K562 (cell line): ENCODE data around the gene NDUFA5. TPM values are rescaled to one million over a fixed set of nuclear protein-coding genes. Genes with fewer than 3 reads are reported as not detected.

Experiments
- DNMT1 ChIP-seq: fragments of 450-650 bp; IDR thresholded peaks from 2 replicates; pipeline ENCODE4 v1.6.1; 2016; ENCODE audit warnings: antibody characterized with exemption, mild to moderate bottlenecking
- FOS ChIP-seq: IDR thresholded peaks from 3 replicates; pipeline ENCODE4 v1.6.1; 2011; ENCODE audit not compliant: insufficient read length; ENCODE audit errors: extremely low read depth
- FOXM1 ChIP-seq, 2 experiments: fragments of 450-650 bp in 1 of 2; sonication (generic) in 1 of 2; formaldehyde crosslinking in 1 of 2; IDR thresholded peaks; 2 replicates each; pipeline versions ENCODE4 v1.6.1 to v1.9.0; 2017 to 2022; ENCODE audit warnings: low read depth in 2 of 2, mild to moderate bottlenecking in 2 of 2, missing genetic modification reagents in 1 of 2, moderate library complexity in 1 of 2
- GATA2 ChIP-seq: sonication (generic); formaldehyde crosslinking; IDR thresholded peaks from 2 replicates; pipeline ENCODE4 v1.4.0; 2020; ENCODE audit warnings: mild to moderate bottlenecking, missing genetic modification reagents
- ILF3 ChIP-seq: fragments of 450-650 bp; IDR thresholded peaks from 2 replicates; pipeline ENCODE4 v1.6.1; 2018; ENCODE audit warnings: antibody characterized with exemption, mild to moderate bottlenecking, moderate library complexity, borderline replicate concordance
- KAT8 ChIP-seq: fragments of 450-650 bp; IDR thresholded peaks from 2 replicates; pipeline ENCODE4 v1.6.1; 2016; ENCODE audit warnings: low read depth, mild to moderate bottlenecking
- MAFK ChIP-seq: IDR thresholded peaks from 2 replicates; pipeline ENCODE4 v1.6.1; 2011; ENCODE audit warnings: low read length, improper control_type of control experiment
- RAD21 ChIP-seq, 2 experiments: fragments of 250-450 bp in 1 of 2; fragments of 450-650 bp in 1 of 2; sonication (Bioruptor Pico) in 1 of 2; formaldehyde crosslinking in 1 of 2; IDR thresholded peaks in 1 of 2; conservative IDR thresholded peaks in 1 of 2; 2 replicates each; pipeline versions ENCODE4 v1.4.0 to v1.8.0; 2020 to 2022; ENCODE audit warnings: mild to moderate bottlenecking in 2 of 2, moderate library complexity in 1 of 2
- TAF9B ChIP-seq: fragments of 450-650 bp; IDR thresholded peaks from 2 replicates; pipeline ENCODE4 v1.6.1; 2018; ENCODE audit warnings: mild to moderate bottlenecking; ENCODE audit not compliant: partially characterized antibody
- TSC22D4 ChIP-seq: fragments of 450-650 bp; IDR thresholded peaks from 2 replicates; pipeline ENCODE4 v1.6.1; 2016; ENCODE audit warnings: missing genetic modification characterization, missing biosample characterization, control low read depth
- polyA plus RNA-seq, 8 experiments: library from polyadenylated mRNA; depleted of rRNA in 4 of 8; stranded (reverse) in 5 of 8; unstranded in 3 of 8; fragments of >200 nt; fragmentation: Nextera tagmentation in 2 of 8; fragmentation: Illumina TruSeq in 1 of 8; extraction: Ambion mirVana in 2 of 8; extraction: Trizol in 1 of 8; gene quantifications; 2 replicates each; pipeline versions ENCODE4 v1.2.1 to v1.2.3, GENCODE V29; 2011 to 2014; ENCODE audit warnings: inconsistent platforms in 1 of 8, missing spikeins in 1 of 8
- total RNA-seq, 7 experiments: library from RNA; depleted of rRNA in 6 of 7; stranded (reverse); fragments of >200 nt in 6 of 7; fragmentation: Illumina TruSeq in 2 of 7; extraction: Trizol in 2 of 7; gene quantifications; 2 replicates each; pipeline versions ENCODE4 v1.2.1 to v1.2.3, GENCODE V29; 2011 to 2021; ENCODE audit warnings: low replicate concordance in 1 of 7
- TF ChIP-seq, protein P1 (sequence below): sonication (generic); formaldehyde crosslinking; IDR thresholded peaks from 2 replicates; pipeline ENCODE4 v1.8.0; 2023; ENCODE audit warnings: mild to moderate bottlenecking, missing genetic modification reagents
- TF ChIP-seq, protein P2 (sequence below): fragments of 450-650 bp; formaldehyde crosslinking; IDR thresholded peaks from 2 replicates; pipeline ENCODE4 v1.4.0; 2020; ENCODE audit warnings: mild to moderate bottlenecking, moderate library complexity
- TF ChIP-seq, protein P3 (sequence below): sonication (generic); formaldehyde crosslinking; IDR thresholded peaks from 2 replicates; pipeline ENCODE4 v1.4.0; 2020; ENCODE audit warnings: mild to moderate bottlenecking, missing genetic modification reagents
- TF ChIP-seq, protein P4 (sequence below), 2 experiments: IDR thresholded peaks in 1 of 2; conservative IDR thresholded peaks in 1 of 2; 2 replicates each; pipeline ENCODE4 v1.6.1; 2016; ENCODE audit warnings: low read depth in 2 of 2, mild to moderate bottlenecking in 1 of 2, missing compliant biosample characterization in 1 of 2, missing genetic modification characterization in 1 of 2, moderate library complexity in 1 of 2

The NDUFA5 gene
- total and polyA plus RNA-seq, 9 of the 15 experiments (the other 6 are each of a cell fraction or from before 2014, with no cell fraction given) = 155 to 677 (median 269) TPM

DNA sequence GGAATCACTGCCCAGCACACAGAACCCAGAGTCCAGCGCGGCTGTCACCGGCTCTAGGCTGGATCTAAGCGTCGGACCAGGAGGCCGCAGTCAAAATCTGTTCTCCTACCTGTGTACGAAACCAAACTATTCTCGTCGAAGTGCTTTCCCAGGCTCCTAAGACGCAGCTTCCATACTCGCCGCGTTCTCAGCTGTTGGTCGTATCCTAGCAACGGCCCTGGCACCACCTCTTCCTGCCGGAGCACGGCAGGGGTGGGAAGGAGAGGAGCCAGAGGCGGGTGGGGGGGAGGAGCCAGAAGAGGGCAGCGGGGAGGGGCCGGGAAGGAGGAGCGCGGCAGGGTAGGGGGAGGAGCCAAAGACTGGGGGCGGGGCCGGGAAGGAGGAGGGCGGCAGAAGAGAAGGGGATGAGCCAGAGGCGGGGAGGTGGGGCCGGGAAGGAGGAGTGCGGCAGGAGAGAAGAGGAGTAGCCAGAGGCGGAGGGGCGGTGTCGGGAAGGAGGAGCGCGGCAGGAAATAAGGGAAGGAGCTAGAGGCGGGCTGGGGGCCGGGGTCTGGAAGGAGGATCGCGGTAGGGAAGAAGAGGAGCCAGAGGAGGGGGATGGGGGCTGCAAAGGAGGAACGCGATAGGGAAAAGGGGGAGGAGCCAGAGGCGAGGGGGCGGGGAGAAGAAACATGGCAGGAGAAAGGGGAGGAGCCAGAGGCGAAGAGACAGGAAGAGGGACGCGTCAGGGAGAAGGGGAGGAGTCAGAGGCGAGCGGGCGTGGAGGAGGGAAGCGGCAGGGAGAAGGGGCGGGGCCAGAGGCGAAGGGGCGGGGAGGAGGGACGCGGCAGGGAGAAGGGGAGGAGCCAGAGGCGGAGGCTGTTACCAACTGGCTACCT lies 23.0 kb downstream of the NDUFA5 start, which contains the start of gene IQUB (continued):
- TF ChIP-seq, protein P1, sequence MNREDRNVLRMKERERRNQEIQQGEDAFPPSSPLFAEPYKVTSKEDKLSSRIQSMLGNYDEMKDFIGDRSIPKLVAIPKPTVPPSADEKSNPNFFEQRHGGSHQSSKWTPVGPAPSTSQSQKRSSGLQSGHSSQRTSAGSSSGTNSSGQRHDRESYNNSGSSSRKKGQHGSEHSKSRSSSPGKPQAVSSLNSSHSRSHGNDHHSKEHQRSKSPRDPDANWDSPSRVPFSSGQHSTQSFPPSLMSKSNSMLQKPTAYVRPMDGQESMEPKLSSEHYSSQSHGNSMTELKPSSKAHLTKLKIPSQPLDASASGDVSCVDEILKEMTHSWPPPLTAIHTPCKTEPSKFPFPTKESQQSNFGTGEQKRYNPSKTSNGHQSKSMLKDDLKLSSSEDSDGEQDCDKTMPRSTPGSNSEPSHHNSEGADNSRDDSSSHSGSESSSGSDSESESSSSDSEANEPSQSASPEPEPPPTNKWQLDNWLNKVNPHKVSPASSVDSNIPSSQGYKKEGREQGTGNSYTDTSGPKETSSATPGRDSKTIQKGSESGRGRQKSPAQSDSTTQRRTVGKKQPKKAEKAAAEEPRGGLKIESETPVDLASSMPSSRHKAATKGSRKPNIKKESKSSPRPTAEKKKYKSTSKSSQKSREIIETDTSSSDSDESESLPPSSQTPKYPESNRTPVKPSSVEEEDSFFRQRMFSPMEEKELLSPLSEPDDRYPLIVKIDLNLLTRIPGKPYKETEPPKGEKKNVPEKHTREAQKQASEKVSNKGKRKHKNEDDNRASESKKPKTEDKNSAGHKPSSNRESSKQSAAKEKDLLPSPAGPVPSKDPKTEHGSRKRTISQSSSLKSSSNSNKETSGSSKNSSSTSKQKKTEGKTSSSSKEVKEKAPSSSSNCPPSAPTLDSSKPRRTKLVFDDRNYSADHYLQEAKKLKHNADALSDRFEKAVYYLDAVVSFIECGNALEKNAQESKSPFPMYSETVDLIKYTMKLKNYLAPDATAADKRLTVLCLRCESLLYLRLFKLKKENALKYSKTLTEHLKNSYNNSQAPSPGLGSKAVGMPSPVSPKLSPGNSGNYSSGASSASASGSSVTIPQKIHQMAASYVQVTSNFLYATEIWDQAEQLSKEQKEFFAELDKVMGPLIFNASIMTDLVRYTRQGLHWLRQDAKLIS (CRISPR knock-in tag) = no peak
- TF ChIP-seq DNMT1 (no peak), GATA2 (CRISPR knock-in tag) (no peak), TAF9B (no peak), RAD21 (CRISPR knock-in tag; conservative IDR thresholded peaks at IDR 0.05 in 1 of 2, IDR thresholded peaks at IDR 0.05 in 1 of 2) (no peak), ILF3 (no peak), TSC22D4 (tag) (no peak), MAFK (no peak), FOS (no peak), FOXM1 (IDR thresholded peaks at IDR 0.05; ENCODE audit: low read depth) (no peak), FOXM1 (CRISPR knock-in tag; IDR thresholded peaks at IDR 0.05; ENCODE audit: low read depth) (no peak), KAT8 (no peak)
- TF ChIP-seq, protein P2, sequence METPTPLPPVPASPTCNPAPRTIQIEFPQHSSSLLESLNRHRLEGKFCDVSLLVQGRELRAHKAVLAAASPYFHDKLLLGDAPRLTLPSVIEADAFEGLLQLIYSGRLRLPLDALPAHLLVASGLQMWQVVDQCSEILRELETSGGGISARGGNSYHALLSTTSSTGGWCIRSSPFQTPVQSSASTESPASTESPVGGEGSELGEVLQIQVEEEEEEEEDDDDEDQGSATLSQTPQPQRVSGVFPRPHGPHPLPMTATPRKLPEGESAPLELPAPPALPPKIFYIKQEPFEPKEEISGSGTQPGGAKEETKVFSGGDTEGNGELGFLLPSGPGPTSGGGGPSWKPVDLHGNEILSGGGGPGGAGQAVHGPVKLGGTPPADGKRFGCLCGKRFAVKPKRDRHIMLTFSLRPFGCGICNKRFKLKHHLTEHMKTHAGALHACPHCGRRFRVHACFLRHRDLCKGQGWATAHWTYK (CRISPR knock-in tag) = no peak
- TF ChIP-seq, protein P3, sequence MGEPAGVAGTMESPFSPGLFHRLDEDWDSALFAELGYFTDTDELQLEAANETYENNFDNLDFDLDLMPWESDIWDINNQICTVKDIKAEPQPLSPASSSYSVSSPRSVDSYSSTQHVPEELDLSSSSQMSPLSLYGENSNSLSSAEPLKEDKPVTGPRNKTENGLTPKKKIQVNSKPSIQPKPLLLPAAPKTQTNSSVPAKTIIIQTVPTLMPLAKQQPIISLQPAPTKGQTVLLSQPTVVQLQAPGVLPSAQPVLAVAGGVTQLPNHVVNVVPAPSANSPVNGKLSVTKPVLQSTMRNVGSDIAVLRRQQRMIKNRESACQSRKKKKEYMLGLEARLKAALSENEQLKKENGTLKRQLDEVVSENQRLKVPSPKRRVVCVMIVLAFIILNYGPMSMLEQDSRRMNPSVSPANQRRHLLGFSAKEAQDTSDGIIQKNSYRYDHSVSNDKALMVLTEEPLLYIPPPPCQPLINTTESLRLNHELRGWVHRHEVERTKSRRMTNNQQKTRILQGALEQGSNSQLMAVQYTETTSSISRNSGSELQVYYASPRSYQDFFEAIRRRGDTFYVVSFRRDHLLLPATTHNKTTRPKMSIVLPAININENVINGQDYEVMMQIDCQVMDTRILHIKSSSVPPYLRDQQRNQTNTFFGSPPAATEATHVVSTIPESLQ (CRISPR knock-in tag) = no peak
- TF ChIP-seq, protein P4, sequence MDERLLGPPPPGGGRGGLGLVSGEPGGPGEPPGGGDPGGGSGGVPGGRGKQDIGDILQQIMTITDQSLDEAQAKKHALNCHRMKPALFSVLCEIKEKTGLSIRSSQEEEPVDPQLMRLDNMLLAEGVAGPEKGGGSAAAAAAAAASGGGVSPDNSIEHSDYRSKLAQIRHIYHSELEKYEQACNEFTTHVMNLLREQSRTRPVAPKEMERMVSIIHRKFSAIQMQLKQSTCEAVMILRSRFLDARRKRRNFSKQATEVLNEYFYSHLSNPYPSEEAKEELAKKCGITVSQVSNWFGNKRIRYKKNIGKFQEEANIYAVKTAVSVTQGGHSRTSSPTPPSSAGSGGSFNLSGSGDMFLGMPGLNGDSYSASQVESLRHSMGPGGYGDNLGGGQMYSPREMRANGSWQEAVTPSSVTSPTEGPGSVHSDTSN (CRISPR knock-in tag; IDR thresholded peaks at IDR 0.05; ENCODE audit: low read depth) = no peak
- TF ChIP-seq, protein P4 (tag; conservative IDR thresholded peaks at IDR 0.05; ENCODE audit: low read depth) = no peak
